ENCODE results near the gene GPER1. TPM values are rescaled to one million over a fixed set of nuclear protein-coding genes. Genes with fewer than 3 reads are reported as not detected.

The GPER1 gene
- total and polyA plus RNA-seq, 2 donors (not counting 3 experiments of a cell fraction or from before 2014, with no cell fraction given) = 0.77 to 2.3 TPM

DNA sequence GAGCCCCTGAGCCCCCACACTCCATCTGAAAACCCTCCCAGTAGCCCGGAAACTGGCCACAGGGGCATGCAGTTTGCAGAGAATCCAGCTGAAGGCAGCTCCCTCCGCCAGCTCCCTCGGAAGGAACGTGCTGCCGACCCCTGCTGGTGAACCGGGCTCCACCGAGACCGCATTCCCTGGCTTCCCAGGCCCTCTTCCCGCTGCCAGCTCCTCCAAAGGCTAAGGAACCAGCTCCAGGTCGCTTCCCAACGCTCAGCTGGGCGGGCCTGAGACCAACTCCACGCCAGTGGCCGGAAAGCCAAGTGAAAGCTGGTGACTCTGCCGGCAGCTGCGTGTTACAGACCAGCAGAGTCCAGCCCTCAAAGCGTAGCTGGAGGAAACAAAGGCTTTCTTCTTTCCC, 35.8 kb downstream of the GPER1 start:
- TF ChIP-seq POLR2A (IDR thresholded peaks at IDR 0.05; ENCODE audit: low read depth, low read length) (peak; percentile 38), EZH2 (IDR thresholded peaks at IDR 0.05; ENCODE audit: borderline replicate concordance, low read depth, low read length, severe bottlenecking) (no peak), CTCF (IDR thresholded peaks at IDR 0.05; ENCODE audit: extremely low read depth in 1 of 2, insufficient read depth in 1 of 2, low read depth in 1 of 2, low read length in 2 of 2) (peak; percentile 78 to 93)
- Histone ChIP-seq H3K27me3 (ENCODE audit: control insufficient read depth in 2 of 2, insufficient read depth in 2 of 2, low read length in 2 of 2) (no peaks in the 10 kb centered on the region), H2AFZ (ENCODE audit: low read depth, low read length) (no peak overlapping the region), H3K4me3 (replicated peaks in 1 of 3; ENCODE audit: insufficient read depth in 1 of 3, low read depth in 1 of 3, low read length in 3 of 3) (no peak overlapping the region), H3K36me3 (ENCODE audit: control insufficient read depth in 2 of 2, extremely low read depth in 1 of 2, insufficient read depth in 2 of 2, low read length in 2 of 2) (peaks cover 0 to 3% of the 10 kb centered on the region in 2 experiments), H4K20me1 (replicated peaks; ENCODE audit: control insufficient read depth, extremely low read depth, insufficient read depth, low read length) (no peaks in the 10 kb centered on the region), H3K9ac (replicated peaks; ENCODE audit: extremely low read depth, insufficient read depth, low read length) (peak overlapping the region; percentile 66), H3K9me3 (replicated peaks; ENCODE audit: control insufficient read depth, insufficient read depth, low read length) (no peaks in the 10 kb centered on the region), H3K9me1 (replicated peaks; ENCODE audit: control insufficient read depth, extremely low read depth, insufficient read depth, low read length) (no peaks in the 10 kb centered on the region), H3K4me1 (ENCODE audit: control insufficient read depth, extremely low read depth, insufficient read depth, low read length) (peaks cover 12% of the 10 kb centered on the region), H3K4me2 (ENCODE audit: insufficient read depth, low read length) (peak overlapping the region; percentile 18), H3K79me2 (ENCODE audit: control insufficient read depth, insufficient read depth, low read length) (peaks cover 2% of the 10 kb centered on the region), H3K27ac (ENCODE audit: insufficient read depth, low read depth, low read length) (peak overlapping the region; percentile 75)
- BruUV-seq (replicated peaks) = no TSS peak
- POLR2A ChIA-PET = interaction anchor here (0.6 to 1.0 kb wide), 2 partner anchors 11 to 29 kb away, joined by 3 to 4 read pairs; no protein-coding TSS in a partner anchor
- intact Hi-C loops (cut with micrococcal nuclease) = loop anchor here (2.0 kb wide), 2 partner anchors 37 to 131 kb away; no protein-coding TSS in a partner anchor
- dilution Hi-C loops (cut with MboI; ENCODE audit: extremely low pct_ligation_motif_present, low sequenced_read_pairs) = no loop called here
- CTCF ChIA-PET = interaction anchor here (0.6 to 4.4 kb wide), 30 partner anchors 9 to 149 kb away, joined by 3 to 65 read pairs (median 5); partner anchors contain the start of genes COX19, GPER1 and GPR146
- FAIRE-seq (peak; percentile 95), DNase-seq (ENCODE audit: low read depth, low spot score) (peak; percentile 94)

DNA sequence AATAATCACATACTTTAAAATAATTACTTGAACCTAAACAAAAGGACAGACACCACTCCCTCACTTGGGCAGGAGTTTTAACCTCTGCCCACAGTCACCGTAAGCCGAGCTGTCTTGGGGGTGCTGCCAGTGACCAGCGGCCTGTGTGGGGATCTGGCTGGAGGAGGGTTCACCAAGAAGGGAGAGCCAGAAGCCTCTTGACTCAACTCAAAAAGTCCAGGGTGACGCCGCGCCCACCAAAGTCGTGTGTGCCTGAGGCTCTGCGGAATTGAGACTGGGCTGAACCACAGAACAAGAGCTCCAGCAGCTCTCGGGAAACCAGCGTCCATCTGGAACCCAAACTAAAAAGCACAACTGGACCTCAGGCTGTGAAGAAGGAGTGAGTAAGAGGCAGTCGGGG, 36.3 kb downstream of the GPER1 start:
- DNase-seq (ENCODE audit: low read depth, low spot score) = no peak
- Histone ChIP-seq H3K27me3 (ENCODE audit: control insufficient read depth in 2 of 2, insufficient read depth in 2 of 2, low read length in 2 of 2) (no peaks in the 10 kb centered on the region), H3K9me1 (replicated peaks; ENCODE audit: control insufficient read depth, extremely low read depth, insufficient read depth, low read length) (no peaks in the 10 kb centered on the region), H3K4me3 (replicated peaks in 1 of 3; ENCODE audit: insufficient read depth in 1 of 3, low read depth in 1 of 3, low read length in 3 of 3) (no peak overlapping the region), H3K9ac (replicated peaks; ENCODE audit: extremely low read depth, insufficient read depth, low read length) (peak overlapping the region; percentile 66), H4K20me1 (replicated peaks; ENCODE audit: control insufficient read depth, extremely low read depth, insufficient read depth, low read length) (no peaks in the 10 kb centered on the region), H3K79me2 (ENCODE audit: control insufficient read depth, insufficient read depth, low read length) (peaks cover 2% of the 10 kb centered on the region), H3K27ac (ENCODE audit: insufficient read depth, low read depth, low read length) (peak overlapping the region; percentile 75), H3K36me3 (ENCODE audit: control insufficient read depth in 2 of 2, extremely low read depth in 1 of 2, insufficient read depth in 2 of 2, low read length in 2 of 2) (peaks cover 0 to 3% of the 10 kb centered on the region in 2 experiments), H2AFZ (ENCODE audit: low read depth, low read length) (peak overlapping the region; percentile 56), H3K4me1 (ENCODE audit: control insufficient read depth, extremely low read depth, insufficient read depth, low read length) (peaks cover 12% of the 10 kb centered on the region), H3K9me3 (replicated peaks; ENCODE audit: control insufficient read depth, insufficient read depth, low read length) (no peaks in the 10 kb centered on the region), H3K4me2 (ENCODE audit: insufficient read depth, low read length) (peak overlapping the region; percentile 18)
- CTCF ChIA-PET = interaction anchor here (0.7 to 4.4 kb wide), 27 partner anchors 9 to 149 kb away, joined by 3 to 65 read pairs (median 5); partner anchors contain the start of genes COX19, GPER1 and GPR146
- no TSS peak for BruUV-seq (replicated peaks)
- dilution Hi-C loops (cut with MboI; ENCODE audit: extremely low pct_ligation_motif_present, low sequenced_read_pairs) (no loop called here), intact Hi-C loops (cut with micrococcal nuclease) (no loop called here)
- POLR2A ChIA-PET = interaction anchor here (1.0 kb wide), 1 partner anchor 29 kb away, joined by 3 read pairs; no protein-coding TSS in a partner anchor
- TF ChIP-seq MAX (IDR thresholded peaks at IDR 0.05; ENCODE audit: insufficient read depth, insufficient read length) = no peak
- no peak for TF ChIP-seq POLR2AphosphoS5 (IDR thresholded peaks at IDR 0.05; ENCODE audit: insufficient read depth, low read depth, low read length)
- no peak for TF ChIP-seq EZH2 (IDR thresholded peaks at IDR 0.05; ENCODE audit: borderline replicate concordance, low read depth, low read length, severe bottlenecking)
- no peak for TF ChIP-seq POLR2A (IDR thresholded peaks at IDR 0.05; ENCODE audit: low read depth, low read length)
- TF ChIP-seq JUN (IDR thresholded peaks at IDR 0.05; ENCODE audit: borderline replicate concordance, insufficient read depth, insufficient read length, low read depth) = no peak
- TF ChIP-seq FOS (IDR thresholded peaks at IDR 0.05; ENCODE audit: borderline replicate concordance, insufficient read depth, low read length) = no peak
- TF ChIP-seq CTCF (IDR thresholded peaks at IDR 0.05; ENCODE audit: extremely low read depth in 1 of 2, insufficient read depth in 1 of 2, low read depth in 1 of 2, low read length in 2 of 2) = no peak
- no peak for TF ChIP-seq GATA2 (IDR thresholded peaks at IDR 0.05; ENCODE audit: insufficient read depth, insufficient read length, low read depth, low read length)
- TF ChIP-seq MYC (IDR thresholded peaks at IDR 0.05; ENCODE audit: low read depth, low read length) = no peak
- peak; percentile 35 for FAIRE-seq
